ENCODE data around the gene ARAF. TPM values are rescaled to one million over a fixed set of nuclear protein-coding genes. Genes with fewer than 3 reads are reported as not detected.
"Not testable (repeated sequence)": the region's sequence is repeated elsewhere in the genome, so short reads cannot be mapped to it uniquely, and the experiment has no call there.

ARAF gene
- total RNA-seq, 1 donor from 2014 or later = 33.8 TPM

GRCh38 chrX:47586043-47586787 is 25.2 kb downstream of the ARAF start:
- ATAC-seq = no peak

GRCh38 chrX:47587091-47587891 is 26.3 kb downstream of the ARAF start:
- no peak for ATAC-seq

GRCh38 chrX:47587906-47588735 is 27.1 kb downstream of the ARAF start:
- ATAC-seq = no peak

GRCh38 chrX:47590984-47591383 is 30.0 kb downstream of the ARAF start:
- no peak for ATAC-seq

GRCh38 chrX:47593522-47593921 is 32.5 kb downstream of the ARAF start:
- no peak for ATAC-seq

GRCh38 chrX:47595716-47596251 is 34.8 kb downstream of the ARAF start:
- no peak for ATAC-seq

GRCh38 chrX:47596256-47596655 is 35.3 kb downstream of the ARAF start:
- ATAC-seq = no peak

GRCh38 chrX:47597222-47597621 is 36.2 kb downstream of the ARAF start:
- ATAC-seq = no peak

- not testable (repeated sequence) for ATAC-seq
Observed at GRCh38 chrX:47603125-47603524, 42.1 kb downstream of the ARAF start.

- ATAC-seq = no peak
Observed at GRCh38 chrX:47605024-47605423, 44.0 kb downstream of the ARAF start.

- ATAC-seq = no peak
Observed at GRCh38 chrX:47607091-47607490, 46.1 kb downstream of the ARAF start.

GRCh38 chrX:47608130-47608810 is 47.3 kb downstream of the ARAF start:
- ATAC-seq = no peak

- peak; percentile 37 for ATAC-seq
Observed at GRCh38 chrX:47610511-47610910, 49.5 kb downstream of the ARAF start.

- ATAC-seq = no peak
Observed at GRCh38 chrX:47611489-47611888, 50.5 kb downstream of the ARAF start.

GRCh38 chrX:47611926-47612325 is 50.9 kb downstream of the ARAF start:
- no peak for ATAC-seq

- no peak for ATAC-seq
Observed at GRCh38 chrX:47612418-47612817, 51.4 kb downstream of the ARAF start.

GRCh38 chrX:47613082-47613481 is 52.1 kb downstream of the ARAF start:
- no peak for ATAC-seq

- ATAC-seq = no peak
Observed at GRCh38 chrX:47614618-47615017, 53.6 kb downstream of the ARAF start.

GRCh38 chrX:47618923-47619485 is 58.0 kb downstream of the ARAF start:
- ATAC-seq = no peak

- ATAC-seq = peak; percentile 88
Observed at GRCh38 chrX:47619486-47620302, 58.7 kb downstream of the ARAF start, which contains the start of gene SYN1. TSS of gene SYN1 (minus strand) at chrX:47619857. CDS start at chrX:47619728, 129 bp downstream.

GRCh38 chrX:47620303-47620685 is 59.3 kb downstream of the ARAF start:
- no peak for ATAC-seq
